NOMO-1 (cell line): Measurements from ENCODE around the gene RFT1.

ENCODE experiments used
- DNase-seq, 2 experiments: peaks; one replicate each; lab custom pipeline; 2025; ENCODE audit not compliant: unreplicated experiment in 2 of 2; lab: John Stamatoyannopoulos, UW

The RFT1 gene, protein sequence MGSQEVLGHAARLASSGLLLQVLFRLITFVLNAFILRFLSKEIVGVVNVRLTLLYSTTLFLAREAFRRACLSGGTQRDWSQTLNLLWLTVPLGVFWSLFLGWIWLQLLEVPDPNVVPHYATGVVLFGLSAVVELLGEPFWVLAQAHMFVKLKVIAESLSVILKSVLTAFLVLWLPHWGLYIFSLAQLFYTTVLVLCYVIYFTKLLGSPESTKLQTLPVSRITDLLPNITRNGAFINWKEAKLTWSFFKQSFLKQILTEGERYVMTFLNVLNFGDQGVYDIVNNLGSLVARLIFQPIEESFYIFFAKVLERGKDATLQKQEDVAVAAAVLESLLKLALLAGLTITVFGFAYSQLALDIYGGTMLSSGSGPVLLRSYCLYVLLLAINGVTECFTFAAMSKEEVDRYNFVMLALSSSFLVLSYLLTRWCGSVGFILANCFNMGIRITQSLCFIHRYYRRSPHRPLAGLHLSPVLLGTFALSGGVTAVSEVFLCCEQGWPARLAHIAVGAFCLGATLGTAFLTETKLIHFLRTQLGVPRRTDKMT

DNA sequence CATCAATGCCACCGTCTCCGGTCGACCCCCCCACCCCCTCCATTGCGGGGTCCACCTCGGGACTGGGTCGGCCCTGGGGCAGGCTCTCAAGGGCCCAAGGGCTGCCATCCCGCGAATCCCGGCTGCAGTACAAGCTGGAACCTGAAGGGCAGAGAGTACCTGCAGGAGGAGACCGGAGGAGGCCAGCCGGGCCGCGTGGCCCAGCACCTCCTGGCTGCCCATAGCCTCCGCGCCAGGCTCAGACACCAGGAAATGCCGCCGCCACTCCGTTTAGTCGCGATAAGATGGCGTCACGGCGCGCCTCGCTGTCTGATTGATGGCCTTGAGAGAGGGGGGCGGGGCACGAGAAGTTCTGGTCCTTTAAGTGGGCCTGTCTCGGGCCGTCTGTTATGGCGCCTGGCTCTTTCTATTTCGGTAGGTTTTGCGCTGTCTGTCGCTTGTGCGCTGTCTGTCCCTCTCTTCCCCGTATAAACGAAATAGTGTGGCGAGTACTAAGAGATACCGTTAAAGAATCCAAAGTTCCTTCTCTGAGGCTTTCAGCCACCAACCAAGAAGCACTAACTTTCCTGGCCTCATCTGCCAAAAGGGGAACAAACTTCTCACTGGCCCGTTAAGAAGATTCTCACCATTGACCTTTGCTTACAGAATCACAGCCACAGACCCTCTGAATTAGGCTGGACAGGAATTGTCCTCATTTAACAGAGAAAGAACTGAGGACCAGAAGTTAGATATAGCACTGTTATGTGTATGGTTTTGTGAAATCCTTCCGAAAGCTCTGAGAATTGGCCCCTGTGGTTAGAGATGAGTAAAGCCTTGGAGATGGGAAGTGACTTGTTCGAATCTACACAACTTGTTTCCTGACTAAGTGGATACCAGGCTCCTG, at the start of gene RFT1:
TSS of gene RFT1 (minus strand) at position 257 of the 883 bp plus-strand sequence. CDS start at position 222, 35 bp downstream.
- peak; percentile 91 to 95 for DNase-seq

GRCh38 chr3:53179580-53179979, 49.3 kb upstream of the RFT1 start:
- DNase-seq, result no peak

DNA sequence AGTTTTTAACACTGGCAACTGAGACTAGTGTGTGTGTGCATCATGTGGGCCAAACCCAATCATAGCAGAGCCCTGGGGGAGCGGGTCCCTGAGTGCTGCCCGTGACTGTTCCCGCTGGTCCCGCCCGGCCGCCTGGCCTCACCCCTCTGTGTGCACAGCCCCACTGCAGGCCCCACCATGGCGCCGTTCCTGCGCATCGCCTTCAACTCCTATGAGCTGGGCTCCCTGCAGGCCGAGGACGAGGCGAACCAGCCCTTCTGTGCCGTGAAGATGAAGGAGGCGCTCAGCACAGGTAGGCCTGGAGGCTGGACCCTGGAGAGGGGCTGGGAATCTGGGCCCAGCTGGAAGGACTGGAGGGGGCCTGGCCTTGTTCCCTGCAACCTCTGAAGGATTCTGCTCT, 48.0 kb upstream of the RFT1 start:
- DNase-seq, result no peak

DNA sequence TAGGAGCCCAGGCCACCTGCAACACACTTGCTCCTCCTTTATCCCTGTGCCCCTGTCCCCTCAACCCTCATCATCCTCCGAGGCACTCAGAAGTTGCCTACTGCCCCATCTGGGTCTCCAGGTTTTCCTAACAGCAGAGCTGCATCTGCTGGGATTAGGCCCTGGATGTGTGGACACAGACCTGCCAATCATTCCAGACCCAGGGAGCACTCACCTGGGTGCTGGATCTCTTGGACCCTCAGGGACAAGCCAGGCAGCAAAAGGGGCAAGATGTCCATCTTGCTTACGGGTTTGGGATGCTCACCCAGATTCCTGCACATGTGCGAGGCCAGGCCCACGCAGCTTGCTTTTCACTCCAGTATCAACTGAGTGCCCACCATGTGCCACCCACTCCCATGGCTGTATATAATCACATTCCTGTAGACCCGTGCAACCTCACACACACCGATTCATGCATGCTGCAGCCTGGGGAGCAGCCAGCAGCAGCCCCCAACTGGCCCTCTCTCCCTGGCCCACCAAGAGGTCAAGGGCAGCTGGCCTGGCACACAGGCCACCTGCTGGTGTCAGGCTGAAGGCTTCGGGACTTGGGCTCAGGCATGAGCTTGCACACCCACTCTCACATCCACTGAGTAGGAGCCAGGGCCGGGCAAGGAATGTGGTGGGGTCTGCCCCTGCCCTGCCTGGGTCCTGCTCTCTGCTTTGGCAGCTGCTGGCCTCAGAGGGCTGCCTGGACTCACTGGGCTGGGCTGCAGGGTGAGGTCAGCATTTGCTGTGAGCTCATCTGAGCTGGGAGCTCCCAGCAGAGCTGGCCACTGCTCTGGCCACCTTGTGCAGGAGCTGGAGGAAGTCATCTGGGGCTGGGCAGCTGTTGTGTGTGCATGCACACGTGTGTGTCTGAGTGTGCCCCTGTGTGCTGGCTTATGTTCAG, 45.6 kb upstream of the RFT1 start:
- no peak for DNase-seq

- DNase-seq, result no peak
Observed at GRCh38 chr3:53174346-53175250, 44.4 kb upstream of the RFT1 start.

GRCh38 chr3:53173107-53173506, 42.9 kb upstream of the RFT1 start:
- DNase-seq, result no peak

- peak; percentile 60 to 65 for DNase-seq
Observed at GRCh38 chr3:53171827-53172505, 41.7 kb upstream of the RFT1 start.

GRCh38 chr3:53171064-53171418, 40.8 kb upstream of the RFT1 start:
- DNase-seq, result no peak

DNA sequence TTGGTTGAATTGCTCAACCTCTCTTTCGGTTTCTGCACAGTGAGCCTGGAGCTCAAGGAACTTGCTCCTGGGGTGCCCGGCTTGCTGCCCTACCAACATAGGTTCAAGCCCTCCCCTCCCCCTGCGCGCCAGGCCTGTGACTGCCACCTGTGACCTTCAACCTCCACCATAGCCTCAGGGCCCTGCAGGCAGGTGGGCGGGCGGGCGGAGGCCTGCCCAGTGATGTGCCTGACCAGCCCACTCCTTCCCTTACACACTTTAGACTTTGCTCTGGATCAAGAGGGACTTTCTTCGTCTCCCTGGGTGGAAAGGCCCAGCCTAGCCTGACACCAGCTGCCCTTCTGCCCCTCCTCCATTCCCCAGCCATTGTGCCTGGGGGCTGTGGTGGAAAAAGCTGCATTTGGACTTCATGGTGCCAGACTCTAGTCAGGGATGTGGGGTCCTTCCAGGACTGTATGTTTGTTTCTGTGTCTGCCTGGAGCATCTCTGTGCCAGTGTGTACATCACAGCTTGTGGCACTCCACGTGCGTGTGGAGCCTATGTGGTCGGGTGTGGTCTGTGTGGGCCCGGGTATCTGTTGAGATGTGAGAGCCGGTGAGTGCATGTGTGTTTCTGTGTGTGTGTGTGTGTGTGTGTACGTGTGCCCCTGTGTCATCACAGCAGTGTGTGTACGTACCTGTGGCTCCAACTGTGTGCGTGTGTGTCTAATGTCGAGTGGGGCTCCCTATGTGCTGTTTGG, 40.3 kb upstream of the RFT1 start:
- DNase-seq, result peak; percentile 80 to 91

GRCh38 chr3:53169832-53170324, 39.6 kb upstream of the RFT1 start:
- no peak for DNase-seq

DNA sequence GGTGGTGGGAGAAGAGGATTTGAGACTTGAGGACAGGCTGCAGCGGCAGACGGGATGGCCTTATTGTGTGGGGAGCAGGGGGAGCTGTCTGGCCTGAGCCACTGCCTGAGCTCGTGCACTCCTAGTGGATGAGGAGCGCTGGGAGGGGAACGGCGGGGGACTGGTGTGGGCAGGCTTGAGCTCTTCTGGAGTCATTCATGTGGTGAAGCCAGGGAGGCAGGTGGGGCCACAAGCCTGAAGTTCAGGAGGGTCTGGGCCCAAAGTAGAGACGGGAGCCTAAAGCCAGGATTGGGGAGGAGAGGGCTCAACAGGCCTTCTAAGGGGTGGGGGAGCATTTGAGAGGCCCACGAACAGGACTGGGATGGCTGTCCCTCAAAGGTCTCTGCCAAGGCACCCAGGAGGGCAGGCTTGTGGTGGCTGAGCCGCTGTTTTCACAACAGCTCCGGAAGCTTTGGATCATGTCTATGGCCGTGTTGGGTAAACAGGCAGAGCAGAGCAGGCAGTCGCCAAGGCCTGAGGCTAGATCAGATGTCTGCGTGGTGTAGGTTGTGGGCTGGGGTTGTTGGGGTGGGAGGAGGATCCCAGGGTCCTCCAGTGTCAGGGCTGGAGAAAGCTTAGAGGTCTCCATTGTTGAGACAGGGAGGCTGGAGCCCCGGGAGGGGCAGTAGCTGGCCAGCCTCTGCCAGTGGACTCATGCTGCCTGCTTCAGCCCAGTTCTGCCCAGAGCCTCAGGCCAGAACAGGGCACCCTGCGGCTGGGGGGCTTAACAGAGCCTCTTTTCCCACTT, 39.0 kb upstream of the RFT1 start:
- peak; percentile 71 to 79 for DNase-seq

GRCh38 chr3:53168175-53168923, 38.1 kb upstream of the RFT1 start:
- DNase-seq, result no peak

GRCh38 chr3:53167418-53168174, 37.4 kb upstream of the RFT1 start:
- DNase-seq, result no peak

GRCh38 chr3:53166781-53167291, 36.6 kb upstream of the RFT1 start:
- peak; percentile 57 to 65 for DNase-seq

GRCh38 chr3:53166206-53166605, 36.0 kb upstream of the RFT1 start:
- no peak for DNase-seq

DNA sequence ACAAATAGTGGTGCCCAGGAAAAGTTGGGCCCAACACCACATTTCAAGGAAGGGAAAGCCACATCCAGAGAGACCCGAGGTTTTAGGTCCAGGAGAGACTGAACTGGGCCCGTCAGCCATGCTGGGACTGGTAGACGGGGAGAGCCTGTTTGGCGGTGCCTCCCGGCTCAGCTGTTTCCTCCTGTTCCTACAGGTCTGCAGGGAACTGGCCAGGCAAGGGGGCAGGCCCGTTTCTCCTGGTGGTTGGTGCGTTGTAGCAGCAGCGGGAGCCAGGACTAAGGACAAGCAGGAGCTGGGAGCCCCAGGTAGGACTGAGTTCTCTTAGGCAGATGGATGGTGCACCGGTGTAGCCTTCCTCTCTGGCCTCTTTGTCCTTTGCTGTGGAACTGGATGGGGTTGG, 34.7 kb upstream of the RFT1 start:
- DNase-seq, result no peak
